Measurements from ENCODE around the gene EHBP1.

Gene EHBP1

GRCh38 chr2:63092857-63093256, 387.3 kb downstream of the EHBP1 start:
- DNase-seq: no peak

GRCh38 chr2:63093502-63093901, 388.0 kb downstream of the EHBP1 start:
- DNase-seq: no peak
